Epithelial cell of esophagus (primary cell): ENCODE data around the gene CACNG7.

Experiments used
- DNase-seq: peaks from one replicate; pipeline ENCODE4 v3.0.0; 2010; ENCODE audit warnings: low read depth
- H3K4me3 ChIP-seq: 2 replicates; pipeline ENCODE4 v1.5.1; 2011; ENCODE audit warnings: mild to moderate bottlenecking, low read length, control low read depth
- CTCF ChIP-seq: IDR thresholded peaks from 2 replicates; pipeline ENCODE4 v1.5.1; 2011; ENCODE audit warnings: low read depth, mild to moderate bottlenecking, low read length, control low read depth, inconsistent platforms; ENCODE audit not compliant: insufficient read depth; ENCODE audit errors: missing control alignments

CACNG7 gene

GRCh38 chr19:53953383-53953782 lies 44.3 kb downstream of the CACNG7 start:
- DNase-seq: no peak
- TF ChIP-seq CTCF: no peak

DNA sequence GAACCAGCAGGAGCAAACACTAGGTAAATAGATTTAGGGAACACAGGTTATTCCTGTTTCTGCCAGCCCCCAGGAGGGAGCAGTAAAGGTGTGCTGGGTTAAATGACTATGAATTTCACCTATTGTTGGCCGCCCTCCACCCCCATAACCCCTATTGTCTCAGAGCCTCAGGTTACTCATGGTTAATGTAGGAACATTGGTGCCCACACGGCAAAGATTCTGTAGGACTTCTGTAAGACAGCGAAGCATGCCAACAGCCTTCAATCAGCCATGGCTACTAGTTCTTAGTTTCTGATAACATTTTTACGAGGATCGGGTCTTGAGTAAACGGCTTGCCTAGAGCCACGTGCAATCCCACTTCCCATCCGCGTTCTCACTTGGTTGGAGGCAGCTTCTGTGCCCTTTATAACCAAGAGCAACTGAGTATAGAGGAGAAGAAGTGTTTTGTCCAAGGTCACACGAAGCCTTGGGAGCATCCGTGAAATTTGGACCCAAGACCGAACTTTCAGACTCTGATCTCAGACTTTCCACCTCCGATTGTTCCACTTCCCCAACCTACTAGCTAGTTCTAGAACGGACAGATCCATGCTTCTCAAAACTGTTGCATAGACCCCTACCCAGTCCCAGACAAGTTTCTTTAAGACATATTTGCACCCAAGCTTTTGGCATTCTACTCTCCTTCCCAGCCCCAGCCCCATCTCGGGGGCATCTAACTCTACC lies 48.5 kb downstream of the CACNG7 start:
- no peak overlapping the region for H3K4me3 ChIP-seq
- DNase-seq: no peak
- TF ChIP-seq CTCF: no peak

More at GRCh38 chr19:53953383-53953782, 44.3 kb downstream of the CACNG7 start:
- H3K4me3 ChIP-seq: no peak overlapping the region

DNA sequence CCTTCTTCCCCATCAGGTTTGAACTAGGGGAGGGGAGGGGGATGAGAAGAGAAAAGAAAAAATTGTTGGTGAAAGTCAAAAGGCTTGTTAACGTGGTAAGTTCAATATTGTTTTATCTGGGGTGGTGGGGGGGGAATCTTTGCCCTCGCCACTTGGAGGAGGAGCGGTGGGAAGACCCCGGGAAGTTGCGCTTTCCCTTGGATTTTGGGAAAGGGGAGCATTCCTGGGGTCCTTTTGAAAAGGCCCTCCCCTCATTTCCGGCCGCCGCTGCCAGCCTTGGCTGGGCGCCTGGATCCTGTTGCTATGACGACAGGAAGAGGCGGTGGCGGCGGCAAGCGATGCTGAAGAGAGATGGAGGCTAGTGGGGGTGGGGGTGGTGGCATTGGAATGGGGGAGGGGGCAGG lies 49.1 kb downstream of the CACNG7 start:
- no peak for DNase-seq
- H3K4me3 ChIP-seq: no peak overlapping the region

DNA sequence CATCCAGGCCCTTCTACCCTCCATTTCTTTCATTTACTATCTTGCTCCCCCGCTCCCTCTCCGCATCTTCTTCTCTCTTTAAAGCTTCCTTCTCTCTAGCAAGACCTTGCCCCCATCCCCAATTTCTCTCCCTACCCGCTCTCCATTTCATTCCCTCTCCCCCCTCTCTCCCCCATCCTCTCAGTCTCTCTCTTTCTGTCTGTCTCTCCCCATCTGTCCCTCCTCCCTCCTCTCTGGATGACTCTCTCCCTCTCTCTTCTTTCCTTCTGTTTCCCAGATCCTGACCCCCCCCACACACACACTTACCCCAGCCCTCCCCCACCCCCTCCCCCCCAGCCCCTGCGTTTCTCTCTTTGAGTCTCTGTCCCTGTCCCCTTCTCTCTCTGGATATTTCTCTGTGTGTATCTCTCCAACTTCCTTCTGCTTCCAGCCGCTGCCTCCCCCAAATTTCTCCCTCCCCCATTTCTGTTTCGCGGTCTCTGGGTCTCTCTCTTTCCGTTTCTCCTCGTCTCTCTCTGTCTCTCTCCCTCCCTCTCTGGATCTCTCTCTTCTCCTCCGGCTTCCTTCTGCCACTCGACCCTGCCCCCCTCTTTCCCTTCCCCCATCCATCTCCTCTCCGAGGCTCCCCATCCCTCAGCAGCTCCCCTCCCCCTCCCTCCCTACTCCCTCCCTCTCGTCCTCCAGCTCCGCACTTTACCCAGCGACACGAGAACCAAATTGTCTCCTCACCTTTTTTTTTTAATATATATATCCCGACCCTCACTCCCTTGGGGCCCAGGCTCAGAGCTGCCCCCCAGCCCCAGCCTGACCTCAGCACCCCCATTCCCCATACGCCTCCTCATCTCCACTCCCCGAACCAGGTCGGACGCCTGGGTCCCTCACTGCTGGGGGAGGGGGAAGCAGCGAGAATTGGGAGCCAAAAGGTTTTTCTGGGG lies 50.0 kb downstream of the CACNG7 start:
- TF ChIP-seq CTCF: no peak
- no peak for DNase-seq
- H3K4me3 ChIP-seq: no peak overlapping the region

More for the DNA sequence above, 49.1 kb downstream of the CACNG7 start:
- no peak for TF ChIP-seq CTCF

DNA sequence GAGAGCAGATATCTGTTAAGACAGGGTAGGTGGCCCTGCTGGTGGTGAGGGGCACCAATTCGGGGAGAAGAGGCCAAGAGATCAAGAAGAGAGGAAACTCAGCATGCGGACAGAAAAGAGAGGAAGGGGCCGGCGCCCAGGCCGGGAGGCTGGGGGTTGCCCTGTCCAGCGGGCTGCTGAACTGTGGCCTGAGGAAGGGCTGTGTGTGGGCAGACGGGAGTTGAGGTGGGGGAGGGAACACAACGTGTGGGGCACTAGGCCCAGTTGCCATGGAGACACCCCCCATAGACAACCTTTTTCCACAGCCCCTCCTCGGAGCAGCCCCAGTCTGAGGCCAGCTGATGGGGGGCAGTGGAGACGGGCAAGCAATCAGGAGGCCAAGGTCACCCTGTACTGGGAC lies 51.1 kb downstream of the CACNG7 start:
- DNase-seq: no peak
- H3K4me3 ChIP-seq: no peak overlapping the region
- TF ChIP-seq CTCF: no peak

DNA sequence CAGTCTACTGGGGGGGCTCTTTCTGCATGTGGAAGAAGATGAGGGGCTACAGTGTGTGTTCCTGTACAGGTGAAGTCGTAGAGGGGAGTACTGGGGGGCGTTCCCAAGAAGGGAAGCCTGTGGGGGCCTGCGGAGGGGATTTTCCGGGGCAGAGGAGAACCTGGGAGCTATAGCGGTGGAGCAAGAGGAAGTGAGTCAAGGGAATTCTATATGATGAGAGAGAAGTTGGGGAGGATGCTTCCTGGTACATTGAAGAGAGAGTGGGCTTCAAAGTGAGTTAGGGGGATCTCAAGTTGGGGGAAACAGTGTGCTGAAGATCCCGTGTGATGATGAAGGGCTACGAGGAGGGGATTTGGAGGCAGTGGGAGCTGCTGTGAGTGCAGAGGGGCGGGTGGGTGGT lies 51.8 kb downstream of the CACNG7 start:
- TF ChIP-seq CTCF: no peak
- H3K4me3 ChIP-seq: no peak overlapping the region
- DNase-seq: no peak
